ENCODE data around the gene CPSF2. TPM values are rescaled to one million over a fixed set of nuclear protein-coding genes. Genes with fewer than 3 reads are reported as not detected.
"Not testable (repeated sequence)": the region's sequence is repeated elsewhere in the genome, so short reads cannot be mapped to it uniquely, and the experiment has no call there.

The CPSF2 gene
- total and polyA plus RNA-seq, 8 donors, result 5.5 to 36.6 (median 8.0) TPM

DNA sequence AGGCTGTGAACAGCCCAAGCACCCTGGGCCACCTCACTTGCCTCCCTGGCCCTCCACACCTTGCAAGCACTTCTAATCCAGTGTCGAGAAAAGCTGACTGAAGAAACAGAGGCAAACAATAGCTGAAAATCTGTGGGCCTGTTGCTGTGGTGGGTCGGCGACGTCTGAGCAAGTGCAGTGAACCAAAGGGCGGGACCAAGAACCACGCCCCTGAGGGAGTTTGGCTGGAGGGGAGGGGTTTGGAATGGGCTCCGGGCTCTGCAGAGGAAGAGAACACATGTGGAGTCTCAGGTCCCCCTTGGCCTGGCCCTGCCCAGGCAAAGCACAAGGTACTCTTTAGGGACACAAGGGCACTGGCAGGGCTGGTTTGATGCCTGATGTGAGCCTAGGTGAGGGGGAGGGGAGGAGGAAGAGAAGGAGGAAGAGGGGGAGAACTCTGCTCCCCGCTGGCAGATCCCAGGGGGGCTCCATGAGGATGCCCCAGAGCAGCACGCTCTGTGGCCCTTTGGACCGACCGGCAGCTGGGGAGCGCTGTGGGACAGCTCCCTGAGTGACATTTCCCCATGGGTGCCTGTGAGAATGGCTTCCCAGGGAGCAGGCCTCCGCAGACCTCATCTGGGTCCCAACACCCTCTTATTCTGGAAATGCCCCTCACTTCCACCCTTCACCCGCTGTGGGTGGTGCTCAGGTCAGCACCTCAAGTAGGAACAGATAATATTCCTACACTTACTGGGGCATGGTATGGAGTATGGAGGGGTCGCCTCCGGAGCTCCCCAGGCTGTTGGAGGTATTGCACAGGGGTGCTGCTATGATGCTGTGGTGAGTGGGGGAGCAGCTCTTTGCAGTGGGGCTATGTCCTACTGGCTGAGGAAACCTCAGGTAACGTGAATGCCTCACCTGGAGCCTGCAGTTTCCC, 85.5 kb downstream of the CPSF2 start:
- WGBS, 5 donors, result 50 to 63% (median 54%) methylated on average over 13 to 17 of the region's 17 CpGs
- DNase-seq, result no peak
- intact Hi-C loops (cut with DNase I; ENCODE audit: low total_unique reads), result no loop called here

DNA sequence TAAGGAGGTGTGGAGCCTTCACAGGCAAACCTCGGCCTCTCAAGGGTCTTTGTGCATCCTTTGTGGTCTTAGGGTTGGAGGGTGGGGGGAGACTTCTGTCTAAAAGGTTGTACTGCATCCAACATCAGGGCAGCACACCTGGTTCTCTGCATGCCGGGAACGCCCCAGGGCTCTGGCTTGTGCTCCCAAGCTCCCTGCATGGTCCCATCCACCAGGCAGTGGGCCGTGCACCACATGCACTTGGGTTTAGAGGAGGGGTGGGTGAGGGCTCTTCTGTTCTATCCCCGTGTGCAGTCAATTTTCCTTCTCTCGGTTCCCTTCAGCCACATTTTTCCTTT, 86.1 kb downstream of the CPSF2 start:
- H3K27me3 ChIP-seq, result peaks cover 0 to 6% (median 0%) of the 10 kb centered on the region in 3 donors
- no peak for TF ChIP-seq EP300 (IDR thresholded peaks at IDR 0.05)
- TF ChIP-seq, protein P1, sequence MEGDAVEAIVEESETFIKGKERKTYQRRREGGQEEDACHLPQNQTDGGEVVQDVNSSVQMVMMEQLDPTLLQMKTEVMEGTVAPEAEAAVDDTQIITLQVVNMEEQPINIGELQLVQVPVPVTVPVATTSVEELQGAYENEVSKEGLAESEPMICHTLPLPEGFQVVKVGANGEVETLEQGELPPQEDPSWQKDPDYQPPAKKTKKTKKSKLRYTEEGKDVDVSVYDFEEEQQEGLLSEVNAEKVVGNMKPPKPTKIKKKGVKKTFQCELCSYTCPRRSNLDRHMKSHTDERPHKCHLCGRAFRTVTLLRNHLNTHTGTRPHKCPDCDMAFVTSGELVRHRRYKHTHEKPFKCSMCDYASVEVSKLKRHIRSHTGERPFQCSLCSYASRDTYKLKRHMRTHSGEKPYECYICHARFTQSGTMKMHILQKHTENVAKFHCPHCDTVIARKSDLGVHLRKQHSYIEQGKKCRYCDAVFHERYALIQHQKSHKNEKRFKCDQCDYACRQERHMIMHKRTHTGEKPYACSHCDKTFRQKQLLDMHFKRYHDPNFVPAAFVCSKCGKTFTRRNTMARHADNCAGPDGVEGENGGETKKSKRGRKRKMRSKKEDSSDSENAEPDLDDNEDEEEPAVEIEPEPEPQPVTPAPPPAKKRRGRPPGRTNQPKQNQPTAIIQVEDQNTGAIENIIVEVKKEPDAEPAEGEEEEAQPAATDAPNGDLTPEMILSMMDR (IDR thresholded peaks at IDR 0.05), result no peak
- no peak for TF ChIP-seq POLR2AphosphoS5 (IDR thresholded peaks at IDR 0.05)
- TF ChIP-seq POLR2A (IDR thresholded peaks at IDR 0.05), result no peak
- no peak overlapping the region for H3K27ac ChIP-seq
- no peak for DNase-seq
- peaks cover 0 to 3% (median 0%) of the 10 kb centered on the region in 4 donors for H3K9me3 ChIP-seq
- intact Hi-C loops (cut with DNase I; ENCODE audit: low total_unique reads), result no loop called here
- WGBS, 5 donors, result 78 to 91% (median 89%) methylated on average over 6 of the region's 6 CpGs
- H3K4me1 ChIP-seq, result no peaks in the 10 kb centered on the region
- no peaks in the 10 kb centered on the region for H3K36me3 ChIP-seq
- H3K4me3 ChIP-seq, result no peak overlapping the region

More for the DNA sequence above, 85.5 kb downstream of the CPSF2 start:
- Histone ChIP-seq H3K4me3 (no peak overlapping the region), H3K27ac (no peak overlapping the region), H3K36me3 (no peaks in the 10 kb centered on the region), H3K4me1 (no peaks in the 10 kb centered on the region), H3K9me3 (peaks cover 0 to 3% (median 0%) of the 10 kb centered on the region in 4 donors), H3K27me3 (peaks cover 0 to 6% (median 0%) of the 10 kb centered on the region in 3 donors)
- no peak for TF ChIP-seq POLR2AphosphoS5 (IDR thresholded peaks at IDR 0.05)

DNA sequence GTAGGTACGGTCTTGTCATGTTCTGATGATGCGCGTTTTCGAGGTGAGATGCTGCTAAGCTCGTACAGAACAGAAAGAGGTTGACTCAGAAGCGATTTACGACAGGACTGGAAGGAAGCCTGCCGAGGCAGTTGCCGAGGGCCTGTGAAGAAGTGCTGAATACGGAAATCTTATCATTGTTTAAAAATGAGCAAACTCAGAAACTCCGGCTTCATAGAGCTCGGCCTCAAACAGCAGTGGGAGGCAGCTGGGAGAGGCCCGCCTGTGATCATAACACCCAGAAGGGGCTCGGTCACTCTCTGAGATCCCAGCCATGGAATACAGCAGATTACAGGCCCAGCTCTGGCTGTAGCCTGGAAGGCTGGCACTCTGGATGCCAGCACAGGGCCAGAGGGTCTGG, 87.4 kb downstream of the CPSF2 start:
- Histone ChIP-seq H3K4me1 (no peaks in the 10 kb centered on the region), H3K27ac (no peak overlapping the region), H3K4me3 (no peak overlapping the region), H3K36me3 (no peaks in the 10 kb centered on the region), H3K27me3 (peaks cover 0 to 6% (median 0%) of the 10 kb centered on the region in 3 donors), H3K9me3 (peaks cover 0 to 3% (median 0%) of the 10 kb centered on the region in 4 donors)
- intact Hi-C loops (cut with DNase I; ENCODE audit: low total_unique reads), result no loop called here
- TF ChIP-seq POLR2AphosphoS5 (IDR thresholded peaks at IDR 0.05) (no peak), POLR2A (IDR thresholded peaks at IDR 0.05) (no peak), EP300 (IDR thresholded peaks at IDR 0.05) (no peak)
- TF ChIP-seq, protein P1 (IDR thresholded peaks at IDR 0.05), result no peak
- DNase-seq, result no peak
- WGBS, 5 donors, result 65 to 87% (median 79%) methylated on average over 14 of the region's 14 CpGs

DNA sequence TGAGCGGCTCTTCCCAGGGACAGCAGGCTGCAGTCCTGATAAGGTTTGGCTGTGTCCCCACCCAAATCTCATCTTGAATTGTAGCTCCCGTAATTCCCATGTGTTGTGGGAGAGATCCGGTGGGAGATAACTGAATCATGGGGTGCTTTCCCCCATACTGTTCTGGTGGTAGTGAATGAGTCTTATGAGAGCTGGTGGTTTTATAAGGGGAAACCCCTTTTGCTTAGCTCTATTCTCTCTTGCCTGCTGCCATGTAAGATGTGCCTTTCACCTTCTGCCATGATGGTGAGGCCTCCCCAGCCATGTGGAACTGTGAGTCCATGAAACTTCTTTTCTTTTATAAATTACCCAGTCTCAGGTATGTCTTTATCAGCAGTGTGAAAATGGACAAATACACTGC, 91.4 kb downstream of the CPSF2 start:
- H3K4me1 ChIP-seq; intact Hi-C loops (cut with DNase I; ENCODE audit: low total_unique reads); DNase-seq; H3K36me3 ChIP-seq; H3K27ac ChIP-seq; H3K4me3 ChIP-seq; H3K9me3 ChIP-seq; H3K27me3 ChIP-seq: not testable (repeated sequence)
- 75 to 95% (median 89%) methylated on average over 3 of the region's 3 CpGs for WGBS, 5 donors

DNA sequence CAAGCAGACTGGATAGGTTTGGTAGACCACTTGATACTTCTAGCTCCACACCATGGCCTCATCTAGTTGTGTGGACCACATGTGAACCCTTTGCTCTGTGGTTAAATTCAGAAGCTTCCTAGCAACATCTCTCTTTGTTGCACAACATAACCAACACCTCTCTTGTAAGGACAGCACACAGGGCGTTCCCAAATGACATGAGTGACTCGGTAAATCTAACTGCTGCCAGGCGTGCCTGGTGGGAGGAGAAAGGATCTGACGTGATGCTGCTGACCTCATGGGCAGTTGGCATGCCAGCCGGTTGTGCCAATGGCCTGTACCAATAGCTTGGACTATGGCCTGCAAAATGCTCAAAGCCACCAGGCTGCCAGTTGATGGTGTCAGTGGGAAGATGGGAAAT, 93.8 kb downstream of the CPSF2 start:
- WGBS, 5 donors, result 68 to 89% (median 77%) methylated on average over 4 to 5 of the region's 5 CpGs
- H3K27ac ChIP-seq, result no peak overlapping the region
- DNase-seq, result no peak
- H3K9me3 ChIP-seq, result no peaks in the 10 kb centered on the region
- H3K27me3 ChIP-seq, result no peaks in the 10 kb centered on the region
- intact Hi-C loops (cut with DNase I; ENCODE audit: low total_unique reads), result no loop called here
- H3K4me3 ChIP-seq, result no peak overlapping the region
- TF ChIP-seq, protein P1 (IDR thresholded peaks at IDR 0.05), result no peak
- no peak for TF ChIP-seq POLR2AphosphoS5 (IDR thresholded peaks at IDR 0.05)
- TF ChIP-seq EP300 (IDR thresholded peaks at IDR 0.05), result no peak
- no peak for TF ChIP-seq POLR2A (IDR thresholded peaks at IDR 0.05)
- no peaks in the 10 kb centered on the region for H3K4me1 ChIP-seq
- no peaks in the 10 kb centered on the region for H3K36me3 ChIP-seq

Measured in stomach (tissue), 9 donors.